NOMO-1 treated with DMSO at 0.1 percent for 48 hours (cell line): ENCODE results near the gene ARHGAP44.
"Not testable (repeated sequence)": the region's sequence is repeated elsewhere in the genome, so short reads cannot be mapped to it uniquely, and the experiment has no call there.

ENCODE experiments used
- DNase-seq: peaks from one replicate; lab custom pipeline; 2025; ENCODE audit not compliant: unreplicated experiment; lab: John Stamatoyannopoulos, UW

ARHGAP44 gene

GRCh38 chr17:12959441-12959840, 170.1 kb downstream of the ARHGAP44 start:
- DNase-seq = no peak

DNA sequence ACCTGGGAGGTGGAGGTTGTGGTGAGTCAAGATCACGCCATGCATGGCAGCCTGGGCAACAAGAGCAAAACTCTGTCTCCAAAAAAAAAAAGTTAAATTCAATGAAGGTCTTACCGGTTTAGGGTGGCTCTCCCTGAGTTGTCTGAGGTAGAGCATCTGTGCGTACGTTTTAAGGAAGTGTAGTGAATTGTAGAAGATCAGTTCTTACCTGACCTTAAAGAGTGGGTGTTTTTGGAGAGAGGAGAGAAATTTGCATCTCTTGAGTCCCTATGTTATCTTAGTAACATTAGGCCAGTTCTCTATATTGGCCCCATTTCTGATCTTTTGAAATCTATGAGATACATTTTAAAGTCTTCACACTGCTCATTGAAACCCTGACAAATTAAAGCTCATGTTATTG, 172.4 kb downstream of the ARHGAP44 start:
- DNase-seq = no peak

GRCh38 chr17:12963505-12963904, 174.2 kb downstream of the ARHGAP44 start:
- no peak for DNase-seq

- no peak for DNase-seq
These were observed 174.9 kb downstream of the ARHGAP44 start for GRCh38 chr17:12964162-12964561.

DNA sequence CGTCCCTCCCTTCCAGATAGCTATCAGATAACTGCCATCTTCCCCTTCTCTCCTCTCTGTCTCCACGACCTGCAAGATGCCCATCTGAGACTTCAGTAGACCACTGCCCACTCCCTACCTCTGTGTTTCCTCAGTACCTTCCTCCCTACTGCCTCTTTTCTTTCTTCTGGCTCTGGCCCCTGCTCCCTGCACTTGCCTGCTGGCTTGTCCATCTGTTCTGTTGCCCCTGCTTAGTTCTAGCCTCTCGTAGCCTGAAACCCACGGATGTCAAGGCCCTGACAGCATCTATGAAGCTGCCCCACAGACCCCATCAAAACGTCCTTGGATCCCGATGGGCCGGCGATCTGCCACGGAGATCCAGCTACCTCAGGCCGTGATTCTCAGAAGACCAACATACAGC, 175.5 kb downstream of the ARHGAP44 start:
- DNase-seq = no peak

DNA sequence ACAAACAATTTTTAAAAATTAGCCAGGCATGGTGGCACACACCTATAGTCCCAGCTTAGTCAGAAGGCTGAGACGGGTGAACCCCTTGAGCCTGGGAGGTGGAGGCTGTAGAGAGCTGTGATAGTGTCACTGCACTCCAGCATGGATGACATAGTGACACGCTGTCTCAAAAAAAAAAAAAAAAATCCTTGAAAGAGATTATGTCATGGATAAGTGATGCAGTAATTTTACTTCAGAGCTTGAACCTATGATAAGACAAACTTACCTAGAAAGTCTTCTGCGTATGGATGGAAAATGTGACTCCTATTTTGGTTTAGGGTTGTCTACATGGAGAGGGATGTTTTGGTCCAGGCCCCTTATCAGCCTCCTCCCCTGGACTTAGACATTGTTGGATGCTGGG, 176.7 kb downstream of the ARHGAP44 start:
- no peak for DNase-seq

DNA sequence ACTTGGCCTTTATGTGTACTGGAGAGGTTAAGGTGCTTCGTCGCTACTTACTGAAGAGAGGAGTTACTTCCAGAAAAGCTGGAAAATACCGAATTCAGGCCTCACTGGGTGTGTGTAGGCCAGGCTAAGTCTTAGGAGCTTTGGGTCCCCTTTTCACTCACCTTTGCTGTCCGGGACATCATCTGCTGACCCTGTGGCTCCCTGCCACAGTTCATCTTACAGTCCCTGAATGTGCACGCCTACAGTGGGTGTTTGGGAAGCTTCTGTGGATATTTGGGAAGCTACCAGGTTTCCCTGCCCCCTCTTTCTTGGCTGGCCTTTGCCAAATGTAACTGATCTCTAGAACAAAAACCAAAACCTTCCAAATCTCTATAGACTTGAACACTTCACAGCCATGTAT, 177.1 kb downstream of the ARHGAP44 start:
- no peak for DNase-seq

DNA sequence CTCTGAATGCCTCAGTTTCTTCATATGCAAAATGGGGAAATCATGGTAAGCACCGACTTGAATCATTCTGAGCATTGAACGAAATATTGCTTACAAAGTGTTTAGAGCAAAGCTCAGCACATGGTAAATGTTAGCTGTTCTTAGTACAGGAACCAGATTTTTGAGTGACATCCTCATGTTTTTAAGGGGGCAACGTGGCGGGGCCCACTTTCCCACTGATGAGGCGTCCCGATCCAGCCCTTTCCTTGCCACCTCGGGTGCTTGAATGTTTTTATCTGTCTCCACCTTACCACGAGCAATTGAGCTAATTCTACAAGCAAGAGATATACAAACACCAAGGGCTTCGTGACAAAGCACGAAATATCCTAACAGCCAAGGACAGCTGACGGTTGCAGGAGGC, 178.7 kb downstream of the ARHGAP44 start:
- no peak for DNase-seq

DNA sequence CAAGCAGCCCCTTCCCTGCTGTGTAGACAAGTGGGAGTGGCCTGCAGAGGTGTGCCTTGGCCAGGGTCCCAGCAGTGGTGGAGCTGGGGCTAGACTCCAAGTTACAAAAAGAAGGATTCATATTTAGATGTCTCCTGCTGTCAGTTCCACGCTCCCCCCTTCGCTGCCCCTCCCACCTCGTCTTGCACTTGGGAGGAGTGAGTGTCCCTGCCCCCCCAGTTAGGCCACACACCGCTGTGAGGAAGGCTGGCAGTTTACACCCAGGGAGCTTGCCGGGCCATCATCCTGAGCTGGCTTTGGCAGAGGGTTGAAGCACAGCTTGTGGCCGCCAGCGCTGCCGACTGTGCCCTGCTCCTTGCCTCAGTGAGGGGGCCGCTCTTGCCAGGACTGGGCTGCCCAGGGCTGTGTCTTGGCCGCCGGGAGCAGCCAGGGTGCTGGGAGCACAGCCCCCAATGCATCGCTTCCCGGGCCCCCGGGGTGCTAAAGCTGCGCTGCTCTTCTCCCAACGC, 184.3 kb downstream of the ARHGAP44 start:
- no peak for DNase-seq

DNA sequence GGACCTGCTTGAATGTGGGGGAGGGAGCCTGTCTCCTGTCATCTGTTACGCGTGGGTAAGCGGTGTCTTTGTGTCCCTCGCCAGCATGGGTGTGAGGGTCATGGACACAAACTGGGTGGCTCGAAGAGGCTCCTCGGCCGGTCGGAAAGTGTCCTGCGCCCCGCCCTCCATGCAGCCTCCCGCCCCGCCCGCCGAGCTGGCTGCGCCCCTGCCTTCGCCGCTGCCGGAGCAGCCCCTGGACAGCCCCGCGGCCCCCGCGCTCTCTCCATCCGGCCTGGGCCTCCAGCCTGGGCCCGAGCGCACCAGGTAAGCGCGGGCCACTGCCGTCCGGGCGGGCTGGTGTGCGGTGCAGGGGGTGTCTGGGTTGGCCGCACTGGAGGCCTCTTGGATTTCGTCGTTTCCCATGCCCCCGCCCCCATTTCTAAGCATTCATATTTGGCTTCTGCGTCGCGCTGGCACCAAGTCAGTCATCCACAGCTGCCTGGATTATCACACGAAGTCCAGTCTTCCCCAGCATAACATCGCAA, 184.8 kb downstream of the ARHGAP44 start:
- no peak for DNase-seq

GRCh38 chr17:12977008-12977751, 187.9 kb downstream of the ARHGAP44 start:
- DNase-seq = no peak

DNA sequence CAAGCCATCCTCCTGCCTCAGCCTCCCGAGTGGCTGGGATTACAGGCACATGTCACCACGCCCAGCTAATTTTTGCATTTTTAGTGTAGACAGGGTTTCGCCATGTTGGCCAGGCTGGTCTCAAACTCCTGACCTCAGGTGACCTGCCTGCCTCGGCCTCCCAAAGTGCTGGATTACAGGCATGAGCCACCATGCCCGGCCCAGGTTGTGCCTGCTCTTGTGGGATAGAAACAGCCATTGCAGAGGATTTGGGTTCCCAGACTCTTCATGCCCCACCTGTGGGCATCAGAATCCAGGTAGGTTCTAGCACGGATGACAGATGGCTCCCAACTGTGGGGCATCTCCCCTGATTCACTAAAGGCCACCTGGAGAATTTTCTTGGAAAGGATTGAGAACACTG, 189.5 kb downstream of the ARHGAP44 start:
- DNase-seq = not testable (repeated sequence)

DNA sequence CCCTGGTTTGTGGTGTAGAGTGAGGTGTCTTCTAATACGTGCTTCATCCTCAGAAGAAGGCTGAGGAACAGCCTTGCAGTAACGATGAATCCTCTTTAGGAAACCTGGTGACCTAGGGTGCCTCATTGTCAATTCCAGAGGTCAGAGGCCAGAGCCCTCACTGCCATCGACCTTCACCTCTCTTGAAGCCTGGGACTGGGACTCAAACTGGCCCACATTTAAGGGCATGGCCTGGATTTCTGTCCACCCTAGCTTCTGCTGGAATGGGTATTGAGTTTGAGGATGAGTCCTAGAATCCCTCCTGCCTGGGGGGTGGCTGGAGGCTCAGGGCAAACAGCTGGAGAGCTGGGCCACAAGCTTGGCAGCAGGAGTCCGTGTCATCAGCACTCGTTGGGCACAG, 189.9 kb downstream of the ARHGAP44 start:
- DNase-seq = no peak

- DNase-seq = no peak
These were observed 190.7 kb downstream of the ARHGAP44 start for GRCh38 chr17:12979826-12980500.

- peak; percentile 53 for DNase-seq
These were observed 192.9 kb downstream of the ARHGAP44 start for GRCh38 chr17:12982224-12982623.

DNA sequence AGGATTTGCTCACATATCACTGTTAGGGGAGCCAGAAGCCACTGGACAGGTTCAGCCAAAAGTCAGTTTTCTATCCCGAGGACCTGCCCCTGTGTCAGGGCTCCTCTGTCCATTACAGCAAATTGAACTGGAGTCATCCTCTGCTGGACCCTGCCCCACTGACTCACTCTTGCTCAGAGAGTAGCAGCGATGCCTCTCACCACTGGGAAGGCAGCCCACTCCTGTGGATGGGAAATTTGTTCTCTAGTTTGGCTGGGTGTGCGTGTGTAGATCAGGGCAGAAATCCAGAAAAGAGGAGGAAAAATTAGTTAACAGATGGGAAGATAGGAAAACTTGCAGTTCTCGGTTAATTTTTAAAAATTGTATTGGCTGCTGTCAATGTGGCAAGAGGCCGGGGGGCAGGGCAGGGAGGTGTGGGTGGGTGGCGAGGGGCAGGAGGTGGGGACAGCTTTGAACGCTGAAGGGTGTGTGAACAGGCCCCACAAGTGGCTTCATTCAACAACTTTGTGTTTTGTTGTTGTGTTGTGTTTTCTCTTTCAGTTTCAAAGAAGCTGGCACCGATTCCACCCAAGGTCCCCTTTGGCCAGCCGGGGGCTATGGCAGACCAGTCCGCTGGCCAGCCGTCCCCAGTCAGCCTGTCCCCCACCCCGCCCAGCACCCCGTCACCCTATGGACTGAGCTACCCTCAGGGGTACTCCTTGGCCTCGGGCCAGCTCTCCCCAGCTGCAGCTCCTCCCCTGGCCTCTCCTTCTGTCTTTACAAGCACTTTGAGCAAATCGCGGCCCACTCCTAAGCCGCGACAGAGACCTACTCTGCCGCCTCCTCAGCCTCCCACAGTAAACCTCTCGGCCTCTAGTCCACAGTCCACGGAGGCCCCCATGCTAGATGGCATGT, 194.9 kb downstream of the ARHGAP44 start:
- DNase-seq = no peak

GRCh38 chr17:12985431-12986293, 196.4 kb downstream of the ARHGAP44 start:
- DNase-seq = no peak

- no peak for DNase-seq
These were observed 197.8 kb downstream of the ARHGAP44 start for GRCh38 chr17:12987120-12987519.

GRCh38 chr17:12990041-12990808, 200.9 kb downstream of the ARHGAP44 start:
- no peak for DNase-seq

DNA sequence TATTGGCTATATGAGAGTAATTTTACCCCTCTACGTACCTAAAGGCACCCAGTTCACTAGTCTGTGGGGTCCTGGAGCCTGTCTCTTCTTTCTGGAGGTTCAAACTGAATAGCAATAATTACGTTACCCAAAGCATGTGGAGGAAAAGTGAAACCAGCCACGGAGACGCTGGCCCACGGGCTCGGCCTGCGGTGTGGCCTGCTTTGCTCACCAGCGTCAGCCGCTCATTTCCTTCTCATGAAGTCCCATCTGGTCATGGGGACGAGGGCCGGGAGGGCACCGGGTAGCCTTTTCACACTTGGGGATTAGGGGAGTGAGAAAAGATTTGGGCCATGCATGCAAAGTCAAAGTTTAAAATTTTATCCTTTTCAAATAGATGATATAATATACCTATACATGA, 201.6 kb downstream of the ARHGAP44 start:
- DNase-seq = no peak
